Stimulated activated CD4-positive, alpha-beta T cell treated with anti-CD3 and anti-CD28 coated beads, Interleukin-2, amount 100 ng/mL, for 24 hours (primary cell): ENCODE results near the gene ALKBH6.
"Not testable (repeated sequence)": the region's sequence is repeated elsewhere in the genome, so short reads cannot be mapped to it uniquely, and the experiment has no call there.

ENCODE experiments used
- DNase-seq, 2 donors: peaks; one replicate each; pipeline ENCODE4 v3.0.0-alpha.2; 2020

The ALKBH6 gene

GRCh38 chr19:36014012-36014924 lies at the start of gene ALKBH6:
ALKBH6 (minus strand) TSS chr19:36014213; CDS start chr19:36013397, 816 bp downstream.
- peak; percentile 100 for DNase-seq

DNA sequence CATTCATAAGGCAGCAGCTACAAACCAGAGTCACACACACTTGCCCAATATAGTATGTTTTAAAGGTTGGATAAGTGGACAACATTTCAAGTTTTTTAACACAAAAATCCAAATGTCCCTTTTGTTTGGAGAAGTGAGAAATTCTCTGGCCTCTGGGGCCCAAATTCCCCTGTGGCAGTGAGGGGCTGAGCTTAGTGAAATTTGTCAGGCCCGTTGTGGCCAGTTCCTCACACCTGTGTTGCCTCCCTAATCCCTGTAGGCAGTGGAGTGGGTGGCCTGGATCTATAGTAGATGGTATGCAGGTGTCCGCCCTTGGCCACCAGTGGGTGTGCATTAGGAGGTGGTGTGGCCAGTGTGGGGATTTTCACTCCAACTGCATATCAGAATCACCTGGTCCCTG lies 47.4 kb upstream of the ALKBH6 start:
- no peak for DNase-seq

DNA sequence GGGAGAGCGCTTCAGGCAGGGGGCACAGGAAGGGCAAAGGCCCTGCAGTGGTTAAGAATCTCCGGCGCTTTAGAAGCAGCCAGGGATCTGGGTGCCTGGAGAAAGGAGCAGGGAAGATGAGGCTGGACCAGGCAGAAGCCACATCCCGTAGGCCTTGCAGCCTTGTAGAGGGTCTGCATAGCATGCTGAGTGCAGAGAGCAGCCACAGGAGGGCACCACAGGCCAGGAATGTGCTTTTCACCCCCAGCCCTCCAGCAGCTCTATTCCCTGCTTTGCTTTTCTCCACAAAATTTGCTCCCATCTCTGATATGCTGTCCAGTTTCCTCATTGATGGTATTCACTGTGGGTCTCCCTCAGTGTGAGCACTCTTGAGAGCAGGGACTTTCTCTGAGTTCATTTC lies 46.4 kb upstream of the ALKBH6 start:
- peak; percentile 26 to 28 for DNase-seq

DNA sequence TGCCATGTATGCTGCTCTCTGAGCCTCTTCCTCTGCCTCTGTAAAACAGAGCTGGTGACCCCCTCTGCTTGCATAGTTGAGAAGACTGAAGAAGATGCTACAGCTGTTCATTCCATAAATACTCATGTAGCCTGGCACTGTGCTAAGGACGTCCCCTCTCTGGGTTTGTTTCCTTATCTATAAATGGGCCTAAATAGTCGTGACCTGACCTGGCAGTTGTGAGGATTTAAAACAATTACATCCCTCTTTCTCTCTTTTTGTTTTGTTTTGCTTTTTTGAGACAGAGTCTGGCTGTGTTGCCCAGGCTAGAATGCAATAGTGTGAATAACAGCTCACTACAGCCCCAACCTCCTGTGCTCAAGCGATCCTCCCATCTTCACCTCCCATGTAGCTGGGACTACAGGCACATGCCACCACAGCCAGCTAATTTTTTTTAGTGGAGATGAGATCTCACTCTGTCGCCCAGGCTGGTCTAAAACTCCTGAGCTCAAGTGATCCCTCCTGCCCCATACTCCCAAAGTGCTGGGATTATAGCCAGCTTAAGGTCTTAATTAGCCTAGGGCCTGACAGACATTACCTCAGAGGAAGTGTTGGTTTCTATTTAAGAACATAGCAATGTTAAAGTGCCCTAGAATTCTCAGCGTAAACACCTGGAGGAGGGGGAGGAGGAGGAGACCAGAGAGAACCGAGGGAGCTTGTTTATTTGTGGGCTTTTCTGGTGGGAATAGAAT lies 45.3 kb upstream of the ALKBH6 start:
- no peak for DNase-seq

- no peak for DNase-seq
Observed at GRCh38 chr19:36058481-36059179, 44.6 kb upstream of the ALKBH6 start.

DNA sequence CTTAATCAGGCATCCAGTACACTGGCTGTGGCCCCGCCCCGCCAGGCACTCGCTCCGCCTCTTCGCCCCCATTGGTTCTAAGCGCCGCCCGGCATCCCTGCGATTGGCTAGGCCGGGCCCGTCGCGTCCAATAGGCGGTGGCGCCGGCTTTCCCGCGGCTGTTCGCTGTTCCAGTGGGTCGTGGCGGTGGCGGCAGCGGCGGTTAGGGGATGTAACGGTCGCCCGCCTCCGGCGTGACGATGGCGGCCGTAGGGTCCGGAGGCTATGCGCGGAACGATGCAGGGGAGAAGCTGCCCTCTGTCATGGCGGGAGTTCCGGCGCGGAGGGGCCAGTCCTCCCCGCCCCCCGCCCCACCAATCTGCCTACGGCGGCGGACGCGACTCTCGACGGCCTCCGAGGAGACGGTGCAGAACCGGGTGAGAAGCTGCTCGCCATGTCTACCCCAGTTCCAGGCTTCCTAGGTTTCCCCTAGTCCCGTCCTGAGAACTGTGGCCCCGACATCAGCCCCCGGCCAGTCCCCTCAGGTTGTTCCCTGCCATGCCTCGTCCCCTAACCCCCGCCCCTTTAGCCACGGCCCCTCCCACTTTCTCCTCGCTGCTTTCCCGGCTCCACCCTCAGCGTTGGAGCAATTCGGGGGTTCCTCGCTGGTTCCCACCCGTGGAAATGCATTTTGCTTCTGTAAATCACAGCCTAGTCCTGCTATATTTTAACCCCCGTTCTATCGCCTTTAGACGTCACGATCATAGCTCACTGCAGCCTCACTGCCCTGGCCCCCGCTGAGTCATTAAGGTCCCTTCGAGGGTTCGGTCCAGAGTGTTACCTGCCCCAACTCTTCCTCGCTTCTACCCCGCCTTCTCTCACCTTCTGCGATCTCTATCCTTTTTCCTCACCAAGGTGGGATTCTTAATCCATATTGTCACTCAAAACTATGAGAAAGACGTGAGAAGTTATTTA lies 41.0 kb upstream of the ALKBH6 start, which contains the start of gene WDR62:
Gene WDR62, plus strand, starts transcription at position 165 of the 954 bp plus-strand sequence. Its CDS starts 75 bp downstream, at position 240.
- DNase-seq = peak; percentile 96 to 97

GRCh38 chr19:36054119-36054732 lies 40.2 kb upstream of the ALKBH6 start, which contains the start of gene THAP8:
THAP8 (minus strand) TSS chr19:36054285; CDS start chr19:36054217, 68 bp downstream.
- DNase-seq = peak; percentile 99 to 100

GRCh38 chr19:36051637-36052036 lies 37.6 kb upstream of the ALKBH6 start:
- no peak for DNase-seq

- DNase-seq = no peak
Observed at GRCh38 chr19:36051236-36051635, 37.2 kb upstream of the ALKBH6 start.

- DNase-seq = no peak
Observed at GRCh38 chr19:36049080-36049698, 35.2 kb upstream of the ALKBH6 start.

DNA sequence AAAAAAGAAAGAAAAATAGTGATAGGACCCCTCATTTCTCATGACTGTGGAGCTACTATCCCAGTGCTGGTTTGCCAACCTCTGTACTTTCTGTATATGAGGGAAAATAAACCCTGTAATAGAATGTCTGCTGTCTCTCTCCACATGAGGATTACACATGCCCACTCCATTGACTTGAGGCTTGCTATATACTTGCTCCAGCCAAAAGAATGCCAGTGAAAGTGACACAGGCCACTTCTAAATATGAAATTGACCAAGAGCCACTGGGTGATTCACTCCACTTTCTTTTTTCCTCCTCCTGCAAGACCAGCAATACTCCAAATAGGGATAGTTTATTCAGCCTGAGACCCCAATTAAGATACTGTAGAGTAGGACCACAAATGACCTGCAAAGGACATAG lies 33.8 kb upstream of the ALKBH6 start:
- DNase-seq = no peak

DNA sequence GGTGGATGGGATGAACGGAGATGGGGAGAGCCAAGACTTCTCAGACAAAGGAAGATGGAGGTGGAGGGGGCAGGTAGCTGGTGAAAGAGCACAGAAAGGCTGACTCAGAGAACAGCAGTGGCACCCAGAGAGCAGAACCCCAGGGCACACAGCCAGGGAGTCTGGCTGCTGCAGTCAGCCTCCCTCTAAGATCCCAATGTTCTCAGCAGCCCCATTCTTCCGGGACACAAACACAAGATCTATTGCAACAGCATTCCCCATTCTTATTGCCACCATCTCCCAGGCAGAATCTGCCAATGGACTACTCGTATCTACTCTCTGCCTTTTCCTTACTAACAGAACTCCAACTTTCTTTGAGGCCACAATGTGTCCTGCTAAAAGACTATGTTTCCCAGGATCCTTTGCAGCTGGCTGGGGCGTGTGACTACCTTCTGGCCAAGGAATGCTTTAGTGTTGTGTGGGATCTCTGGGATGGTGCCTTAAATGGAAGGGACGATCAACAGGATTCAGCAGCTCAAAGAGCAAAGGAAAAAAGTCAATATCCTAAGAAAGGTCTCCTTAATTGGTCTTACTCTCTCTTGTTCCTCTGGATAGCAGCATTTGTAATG lies 32.5 kb upstream of the ALKBH6 start:
- no peak for DNase-seq

DNA sequence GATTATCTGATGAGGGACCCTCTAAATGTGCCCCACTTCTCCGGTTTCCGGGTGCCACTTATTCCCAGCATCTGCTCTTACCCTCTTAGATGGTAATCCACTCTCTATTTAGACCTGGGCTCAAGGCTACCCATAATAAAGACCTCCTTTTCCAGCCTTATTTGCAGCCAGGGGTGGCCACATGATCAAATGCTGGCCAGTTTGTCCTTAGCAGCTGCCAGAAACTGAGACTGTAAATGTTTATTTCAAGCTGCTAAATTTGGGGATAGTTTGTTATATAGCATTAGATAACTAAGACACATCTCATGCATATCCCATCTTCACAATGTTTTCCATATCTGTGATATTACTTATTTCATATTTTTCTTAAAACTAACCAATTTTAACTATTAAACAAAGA lies 29.9 kb upstream of the ALKBH6 start:
- no peak for DNase-seq

- no peak for DNase-seq
Observed at GRCh38 chr19:36041831-36042230, 27.8 kb upstream of the ALKBH6 start.

DNA sequence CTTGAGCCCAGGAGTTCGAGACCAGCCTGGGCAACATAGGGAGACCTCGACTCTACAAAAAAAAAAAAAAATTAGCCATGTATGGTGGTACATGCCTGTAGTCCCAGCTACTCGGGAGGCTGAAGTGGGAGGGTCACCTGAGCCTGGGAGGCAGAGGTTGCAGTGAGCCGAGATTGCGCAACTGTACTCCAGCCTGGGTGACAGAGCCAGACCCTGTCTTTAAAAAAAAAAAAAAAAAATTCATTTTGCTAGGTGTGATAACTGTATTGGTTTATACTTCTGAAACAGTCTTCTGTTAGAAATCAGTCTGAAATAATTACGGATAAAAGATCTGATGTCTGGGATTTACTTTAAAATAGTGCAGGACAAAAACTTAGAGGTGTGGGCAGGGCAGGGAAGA lies 27.1 kb upstream of the ALKBH6 start:
- DNase-seq = not testable (repeated sequence)

GRCh38 chr19:36040495-36040894 lies 26.5 kb upstream of the ALKBH6 start:
- no peak for DNase-seq

GRCh38 chr19:36032251-36033104 lies 18.5 kb upstream of the ALKBH6 start, which contains the start of gene CLIP3:
CLIP3 (minus strand) TSS chr19:36032873; CDS start chr19:36032357, 516 bp downstream.
- DNase-seq = peak; percentile 40 to 55

DNA sequence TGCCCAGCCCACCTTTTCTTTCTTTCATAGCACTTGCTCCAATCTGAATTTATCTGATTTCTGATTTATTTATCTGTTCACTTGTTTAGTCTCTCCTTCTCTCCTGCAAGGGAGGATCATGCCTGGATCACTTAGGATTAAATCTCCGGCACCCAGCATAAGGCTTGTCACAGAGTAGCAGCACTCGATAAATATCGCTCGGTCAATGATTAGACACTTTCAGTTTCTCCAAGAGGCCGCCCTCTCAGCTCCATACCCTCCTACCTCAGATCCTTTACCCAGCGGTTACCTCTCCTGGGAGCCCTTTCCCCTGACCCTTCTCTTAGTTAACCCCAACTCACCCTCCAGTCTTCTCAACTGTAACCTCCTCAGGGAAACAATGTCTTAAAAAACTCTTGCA lies 17.3 kb upstream of the ALKBH6 start:
- no peak for DNase-seq
